HCT116 (cell line): ENCODE measurements around the gene ANKRD22. TPM values are rescaled to one million over a fixed set of nuclear protein-coding genes. Genes with fewer than 3 reads are reported as not detected.

Source experiments
- ATAC-seq: fragments of 200-7000 bp; cut with Tn5 transposase; 2 replicates; pipeline ENCODE4 v1.9.1; 2020; ENCODE audit warnings: mild to moderate bottlenecking, moderate library complexity
- BruUV-seq: library from RNA; stranded (reverse); fragments of 400-500 nt; replicated peaks from 2 replicates; lab custom pipeline; 2021; lab: Mats Ljungman, UMichigan
- CTCF ChIA-PET: fragments of 300-600 bp; sonication (Branson Sonifier 250); formaldehyde crosslinking; loops from one replicate; lab custom pipeline; 2021; ENCODE audit warnings: antibody characterized with exemption; lab: Charles Lee
- POLR2A ChIA-PET: fragments of 300-600, 350-600 bp; sonication (Branson Sonifier 250); formaldehyde crosslinking; loops from one replicate; lab custom pipeline; 2021; ENCODE audit warnings: antibody characterized with exemption; lab: Charles Lee
- RAD21 ChIA-PET, 2 experiments: fragments of 300-600 bp; sonication (Branson Sonifier 250); formaldehyde crosslinking; loops; one replicate each; lab custom pipeline; 2023; ENCODE audit warnings: low total read pairs in 2 of 2; ENCODE audit not compliant: uncharacterized antibody in 2 of 2, unreplicated experiment in 2 of 2, low non-redundant PET in 1 of 2; lab: Charles Lee
- DNase-seq: peaks from one replicate; pipeline ENCODE4 v3.0.0-alpha.2; 2010; ENCODE audit warnings: low read depth, low spot score
- H2AFZ ChIP-seq: fragments of 200-600 bp; shearing (Covaris generic), sonication (generic); 2 replicates; pipeline ENCODE4 v1.6.1; 2017; ENCODE audit warnings: low read depth, mixed run types, mixed read lengths, antibody characterized with exemption, low read length; ENCODE audit not compliant: poor library complexity, severe bottlenecking
- H3K27ac ChIP-seq: 2 replicates; pipeline ENCODE4 v1.5.1; 2012; ENCODE audit warnings: low read depth, low read length
- H3K27me3 ChIP-seq: fragments of 200-600 bp; sonication (generic); 2 replicates; pipeline ENCODE4 v1.6.1; 2016; ENCODE audit warnings: mixed run types, low read length, mixed read lengths; ENCODE audit not compliant: insufficient read depth
- H3K36me3 ChIP-seq, 2 experiments: fragments of 200-500 bp in 1 of 2; fragments of 200-600 bp in 1 of 2; sonication (Bioruptor generic) in 1 of 2; sonication (generic) in 1 of 2; 2 replicates each; pipeline versions ENCODE4 v1.5.1 to v1.6.1; 2014 to 2016; ENCODE audit warnings: low read length in 2 of 2, inconsistent platforms in 1 of 2, mixed read lengths in 1 of 2, mixed run types in 1 of 2; ENCODE audit not compliant: insufficient read depth in 2 of 2, control insufficient read depth in 1 of 2
- H3K4me1 ChIP-seq, 2 experiments: fragments of 200-600 bp in 1 of 2; sonication (generic) in 1 of 2; 2 replicates each; pipeline versions ENCODE4 v1.5.1 to v1.6.1; 2012 to 2017; ENCODE audit warnings: low read length in 2 of 2, inconsistent platforms in 1 of 2, mild to moderate bottlenecking in 1 of 2, mixed read lengths in 1 of 2, mixed run types in 1 of 2, moderate library complexity in 1 of 2; ENCODE audit not compliant: insufficient read depth in 2 of 2, control insufficient read depth in 1 of 2
- H3K4me2 ChIP-seq: fragments of 200-600 bp; sonication (generic); 2 replicates; pipeline ENCODE4 v1.6.1; 2017; ENCODE audit warnings: mixed run types, low read length, mixed read lengths
- H3K4me3 ChIP-seq, 2 experiments: fragments of 200-600 bp in 1 of 2; sonication (generic) in 1 of 2; replicated peaks in 1 of 2; 2 replicates each; pipeline ENCODE4 v1.5.1; 2011 to 2016; ENCODE audit warnings: low read length in 2 of 2, control low read depth in 1 of 2, low read depth in 1 of 2, mild to moderate bottlenecking in 1 of 2, mixed read lengths in 1 of 2, mixed run types in 1 of 2
- H3K79me2 ChIP-seq: fragments of 200-600 bp; sonication (generic); 2 replicates; pipeline ENCODE4 v1.6.1; 2017; ENCODE audit warnings: mild to moderate bottlenecking, mixed run types, low read length, moderate library complexity, mixed read lengths; ENCODE audit not compliant: insufficient read depth
- H3K9ac ChIP-seq: fragments of 200-600 bp; sonication (generic); 2 replicates; pipeline ENCODE4 v1.6.1; 2016; ENCODE audit warnings: low read length, mixed read lengths
- H3K9me2 ChIP-seq: fragments of 200-600 bp; sonication (generic), shearing (Covaris generic); 2 replicates; pipeline ENCODE4 v1.6.1; 2017; ENCODE audit warnings: mixed run types, mild to moderate bottlenecking, moderate library complexity; ENCODE audit not compliant: insufficient read depth
- H3K9me3 ChIP-seq, 2 experiments: fragments of 200-500 bp in 1 of 2; fragments of 200-600 bp in 1 of 2; sonication (Bioruptor generic) in 1 of 2; sonication (generic) in 1 of 2; 2 replicates each; pipeline ENCODE4 v1.6.1; 2014 to 2017; ENCODE audit warnings: low read length in 2 of 2, mixed read lengths in 2 of 2, inconsistent platforms in 1 of 2, low read depth in 1 of 2, mild to moderate bottlenecking in 1 of 2, mixed run types in 1 of 2, moderate library complexity in 1 of 2; ENCODE audit not compliant: control insufficient read depth in 1 of 2, insufficient read depth in 1 of 2
- H4K20me1 ChIP-seq: fragments of 200-600 bp; sonication (generic), shearing (Covaris generic); 2 replicates; pipeline ENCODE4 v1.6.1; 2017; ENCODE audit warnings: mixed run types, mild to moderate bottlenecking, moderate library complexity; ENCODE audit not compliant: insufficient read depth
- CEBPB ChIP-seq: IDR thresholded peaks from 2 replicates; pipeline ENCODE4 v1.6.1; 2012; ENCODE audit warnings: low read depth
- EGR1 ChIP-seq: IDR thresholded peaks from 2 replicates; pipeline ENCODE4 v1.6.1; 2012; ENCODE audit warnings: low read depth
- ELF1 ChIP-seq: IDR thresholded peaks from 2 replicates; pipeline ENCODE4 v1.6.1; 2012; ENCODE audit warnings: low read depth, borderline replicate concordance
- EZH2 ChIP-seq: fragments of 200-600 bp; sonication (generic); IDR thresholded peaks from 2 replicates; pipeline ENCODE4 v1.6.1; 2017; ENCODE audit warnings: antibody characterized with exemption, mixed run types
- EZH2phosphoT487 ChIP-seq: fragments of 200-600 bp; IDR thresholded peaks from 2 replicates; pipeline ENCODE4 v1.6.1; 2018; ENCODE audit warnings: antibody characterized with exemption, borderline replicate concordance
- FOSL1 ChIP-seq: IDR thresholded peaks from 2 replicates; pipeline ENCODE4 v1.6.1; 2012; ENCODE audit warnings: low read depth
- JUND ChIP-seq: IDR thresholded peaks from 2 replicates; pipeline ENCODE4 v1.6.1; 2012
- MAX ChIP-seq: IDR thresholded peaks from 2 replicates; pipeline ENCODE4 v1.6.1; 2012
- POLR2A ChIP-seq: IDR thresholded peaks from 2 replicates; pipeline ENCODE4 v1.7.0; 2011; ENCODE audit warnings: borderline replicate concordance; ENCODE audit not compliant: insufficient read depth, insufficient read length; ENCODE audit errors: extremely low read depth
- RAD21 ChIP-seq: IDR thresholded peaks from 2 replicates; pipeline ENCODE4 v1.6.1; 2012; ENCODE audit warnings: low read depth, mild to moderate bottlenecking
- REST ChIP-seq: IDR thresholded peaks from 2 replicates; pipeline ENCODE4 v1.6.1; 2012; ENCODE audit warnings: low read depth
- SIN3A ChIP-seq: IDR thresholded peaks from 2 replicates; pipeline ENCODE4 v1.6.1; 2012; ENCODE audit warnings: low read depth
- SP1 ChIP-seq: IDR thresholded peaks from 2 replicates; pipeline ENCODE4 v1.6.1; 2012; ENCODE audit warnings: low read depth
- SRF ChIP-seq: IDR thresholded peaks from 2 replicates; pipeline ENCODE4 v1.6.1; 2012; ENCODE audit warnings: low read depth
- TCF7L2 ChIP-seq: IDR thresholded peaks from 2 replicates; pipeline ENCODE4 v1.7.0; 2011; ENCODE audit warnings: borderline replicate concordance, inconsistent platforms; ENCODE audit not compliant: insufficient read depth, insufficient read length; ENCODE audit errors: extremely low read depth
- YY1 ChIP-seq: IDR thresholded peaks from 2 replicates; pipeline ENCODE4 v1.6.1; 2011; ENCODE audit warnings: low read length, low read depth, moderate library complexity, mild to moderate bottlenecking; ENCODE audit not compliant: insufficient replicate concordance; ENCODE audit errors: extremely low read depth
- ZBTB33 ChIP-seq: IDR thresholded peaks from 2 replicates; pipeline ENCODE4 v1.6.1; 2011; ENCODE audit warnings: mild to moderate bottlenecking, low read length, moderate library complexity; ENCODE audit not compliant: insufficient replicate concordance; ENCODE audit errors: extremely low read depth
- ZNF274 ChIP-seq: fragments of 200-500 bp; sonication (Bioruptor generic); IDR thresholded peaks from 2 replicates; pipeline ENCODE4 v1.6.1; 2014; ENCODE audit warnings: mild to moderate bottlenecking, low read depth, low read length, inconsistent platforms
- intact Hi-C: fragments of 100-400 bp; cut with micrococcal nuclease; formaldehyde crosslinking; loops from 2 replicates; pipeline ENCODE4 v1.10.0; 2022
- total RNA-seq: library from RNA; stranded (reverse); gene quantifications from one replicate; pipeline ENCODE4 v1.2.1, GENCODE V29; 2021; ENCODE audit not compliant: unreplicated experiment
- TF ChIP-seq, protein P1 (sequence below): IDR thresholded peaks from 2 replicates; pipeline ENCODE4 v1.6.1; 2012

The ANKRD22 gene
- total RNA-seq, 1 experiment from 2014 or later: 2.3 TPM

DNA sequence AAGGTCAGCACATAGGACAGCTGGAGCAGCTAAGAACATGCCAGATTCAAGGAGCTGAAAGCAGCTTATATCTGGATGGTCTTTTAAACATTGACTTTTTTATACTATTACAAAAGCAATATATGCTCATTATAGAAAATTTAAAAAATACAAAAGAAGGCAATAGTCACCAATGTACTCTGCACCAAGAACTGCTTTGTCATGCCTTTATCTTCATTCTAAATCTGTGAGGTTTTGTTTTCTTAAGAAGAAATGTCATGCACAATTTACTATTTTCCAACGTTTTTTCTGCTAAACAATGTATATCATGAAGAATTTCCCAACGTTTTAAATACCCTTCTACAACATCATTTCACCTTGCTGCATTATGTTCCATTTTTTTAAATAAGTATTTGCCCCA, 46.3 kb downstream of the ANKRD22 start:
- TF ChIP-seq MAX (no peak), YY1 (no peak), TCF7L2 (no peak), RAD21 (no peak), CEBPB (no peak), ELF1 (no peak), EZH2 (no peak), FOSL1 (no peak), ZBTB33 (no peak), EZH2phosphoT487 (no peak), POLR2A (no peak), ZNF274 (no peak), SIN3A (no peak), SP1 (no peak), EGR1 (no peak), JUND (no peak), REST (no peak), SRF (no peak)
- TF ChIP-seq, protein P1, sequence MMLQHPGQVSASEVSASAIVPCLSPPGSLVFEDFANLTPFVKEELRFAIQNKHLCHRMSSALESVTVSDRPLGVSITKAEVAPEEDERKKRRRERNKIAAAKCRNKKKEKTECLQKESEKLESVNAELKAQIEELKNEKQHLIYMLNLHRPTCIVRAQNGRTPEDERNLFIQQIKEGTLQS: no peak
- POLR2A ChIA-PET: no interaction called here
- DNase-seq: no peak
- no peak for ATAC-seq
- intact Hi-C loops: no loop called here
- no peaks in the 10 kb centered on the region for H3K36me3 ChIP-seq
- H3K4me3 ChIP-seq: no peak overlapping the region
- H3K27ac ChIP-seq: no peak overlapping the region
- H3K27me3 ChIP-seq: no peaks in the 10 kb centered on the region
- CTCF ChIA-PET: no interaction called here
- no peaks in the 10 kb centered on the region for H4K20me1 ChIP-seq
- no peaks in the 10 kb centered on the region for H3K79me2 ChIP-seq
- H3K9ac ChIP-seq: no peak overlapping the region
- no peaks in the 10 kb centered on the region for H3K9me2 ChIP-seq
- RAD21 ChIA-PET: no interaction called here
- no TSS peak for BruUV-seq
- H2AFZ ChIP-seq: no peak overlapping the region
- H3K9me3 ChIP-seq: no peaks in the 10 kb centered on the region
- no peak overlapping the region for H3K4me2 ChIP-seq
- no peaks in the 10 kb centered on the region for H3K4me1 ChIP-seq
